Gastrocnemius medialis (tissue), 4 donors: ENCODE results near the gene UAP1.

Experiments used
- CTCF ChIP-seq, 5 experiments: fragments of 450-650 bp in 3 of 5; fragments of 200-600 bp in 2 of 5; sonication (generic) in 2 of 5; IDR thresholded peaks in 4 of 5; conservative IDR thresholded peaks in 1 of 5; 1 replicate in 4 of 5; 2 replicates in 1 of 5; pipeline ENCODE4 v1.5.1; 2016 to 2019; ENCODE audit warnings: antibody characterized with exemption in 5 of 5, mild to moderate bottlenecking in 3 of 5, moderate library complexity in 3 of 5
- POLR2A ChIP-seq, 2 donors: fragments of 450-650 bp; IDR thresholded peaks; one replicate each; pipeline ENCODE4 v1.6.1; 2017; ENCODE audit warnings: antibody characterized with exemption in 2 of 2, mild to moderate bottlenecking in 2 of 2, moderate library complexity in 2 of 2

- TF ChIP-seq CTCF (IDR thresholded peaks at IDR 0.05 in 4 of 5, conservative IDR thresholded peaks at IDR 0.05 in 1 of 5) (no peak), POLR2A (IDR thresholded peaks at IDR 0.05) (no peak)
Measured at GRCh38 chr1:162578936-162579335, 17.4 kb downstream of the UAP1 start.
